ENCODE results near the gene TBC1D4.

GRCh38 chr13:75432045-75432444 lies 49.9 kb downstream of the TBC1D4 start:
- TF ChIP-seq ARNT (IDR thresholded peaks at IDR 0.05) = no peak
- no peak for TF ChIP-seq ATF7 (IDR thresholded peaks at IDR 0.05)
- no peak for TF ChIP-seq POLR2A (conservative IDR thresholded peaks at IDR 0.05)
- TF ChIP-seq ZNF384 (IDR thresholded peaks at IDR 0.05; ENCODE audit: low read depth, low read length) = no peak

Measured in K562 (cell line).